ENCODE results near the gene C1orf21.

C1orf21 gene

GRCh38 chr1:184650177-184650866, 263.5 kb downstream of the C1orf21 start:
- no peak overlapping the region for H3K27ac ChIP-seq
- TF ChIP-seq CTCF (conservative IDR thresholded peaks at IDR 0.05): no peak

GRCh38 chr1:184655185-184655584, 268.4 kb downstream of the C1orf21 start:
- no peak for TF ChIP-seq CTCF (conservative IDR thresholded peaks at IDR 0.05)
- H3K27ac ChIP-seq: no peak overlapping the region

GRCh38 chr1:184656221-184656620, 269.4 kb downstream of the C1orf21 start:
- no peak overlapping the region for H3K27ac ChIP-seq
- no peak for TF ChIP-seq CTCF (conservative IDR thresholded peaks at IDR 0.05)

GRCh38 chr1:184658055-184658454, 271.2 kb downstream of the C1orf21 start:
- no peak for TF ChIP-seq CTCF (conservative IDR thresholded peaks at IDR 0.05)
- H3K27ac ChIP-seq: no peak overlapping the region

- no peak for TF ChIP-seq CTCF (conservative IDR thresholded peaks at IDR 0.05)
- no peak overlapping the region for H3K27ac ChIP-seq
Measured at GRCh38 chr1:184660462-184661191, 273.8 kb downstream of the C1orf21 start.

GRCh38 chr1:184661801-184662200, 275.0 kb downstream of the C1orf21 start:
- no peak for TF ChIP-seq CTCF (conservative IDR thresholded peaks at IDR 0.05)
- H3K27ac ChIP-seq: peak overlapping the region; percentile 54

- H3K27ac ChIP-seq: no peak overlapping the region
Measured at GRCh38 chr1:184664042-184664660, 277.3 kb downstream of the C1orf21 start.

More at GRCh38 chr1:184664042-184664660, 277.3 kb downstream of the C1orf21 start:
- no peak for TF ChIP-seq CTCF (conservative IDR thresholded peaks at IDR 0.05)
